Spleen (tissue), 11 donors: ENCODE data around the gene ARID4B. TPM values are rescaled to one million over a fixed set of nuclear protein-coding genes. Genes with fewer than 3 reads are reported as not detected.

ENCODE experiments used
- DNase-seq: peaks from one replicate; pipeline ENCODE4 v3.0.0-alpha.2; 2020
- H3K27ac ChIP-seq, 8 donors: fragments of 200-600 bp; sonication (generic) in 7 of 8; 1 replicate in 4 of 8; 2 replicates in 4 of 8; pipeline versions ENCODE4 v1.5.0 to v1.8.0; 2016 to 2021; ENCODE audit warnings: inconsistent platforms in 4 of 8, mild to moderate bottlenecking in 4 of 8, moderate library complexity in 1 of 8
- H3K27me3 ChIP-seq, 7 donors: fragments of 200-600 bp; sonication (generic) in 6 of 7; replicated peaks in 1 of 7; 1 replicate in 4 of 7; 2 replicates in 3 of 7; pipeline versions ENCODE4 v1.5.0 to v1.8.0; 2016 to 2021; ENCODE audit warnings: inconsistent platforms in 3 of 7, mild to moderate bottlenecking in 1 of 7
- H3K36me3 ChIP-seq, 6 donors: fragments of 200-600 bp; sonication (generic) in 5 of 6; 1 replicate in 4 of 6; 2 replicates in 2 of 6; pipeline versions ENCODE4 v1.5.0 to v1.8.0; 2016 to 2021; ENCODE audit warnings: inconsistent platforms in 2 of 6
- H3K4me1 ChIP-seq, 6 donors: fragments of 200-600 bp; sonication (generic) in 5 of 6; 1 replicate in 3 of 6; 2 replicates in 3 of 6; pipeline versions ENCODE4 v1.5.0 to v1.8.0; 2016 to 2021; ENCODE audit warnings: inconsistent platforms in 3 of 6
- H3K4me3 ChIP-seq, 8 donors: fragments of 200-600 bp; sonication (generic) in 7 of 8; 1 replicate in 4 of 8; 2 replicates in 4 of 8; pipeline versions ENCODE4 v1.5.0 to v1.8.0; 2016 to 2021; ENCODE audit warnings: inconsistent platforms in 4 of 8, mild to moderate bottlenecking in 4 of 8, moderate library complexity in 2 of 8
- H3K9me3 ChIP-seq, 8 donors: fragments of 200-600 bp; sonication (generic) in 7 of 8; 1 replicate in 4 of 8; 2 replicates in 4 of 8; pipeline versions ENCODE4 v1.5.0 to v1.8.0; 2016 to 2021; ENCODE audit warnings: inconsistent platforms in 4 of 8
- CTCF ChIP-seq, 11 experiments: fragments of 200-600 bp in 7 of 11; fragments of 450-650 bp in 4 of 11; sonication (generic) in 4 of 11; IDR thresholded peaks in 8 of 11; conservative IDR thresholded peaks in 3 of 11; 1 replicate in 7 of 11; 2 replicates in 4 of 11; pipeline versions ENCODE4 v1.4.0 to v1.8.0; 2016 to 2021; ENCODE audit warnings: antibody characterized with exemption in 11 of 11, inconsistent platforms in 4 of 11, mild to moderate bottlenecking in 1 of 11
- POLR2A ChIP-seq, 3 donors: fragments of 450-650 bp; IDR thresholded peaks; one replicate each; pipeline ENCODE4 v1.5.1; 2017; ENCODE audit warnings: antibody characterized with exemption in 3 of 3, mild to moderate bottlenecking in 1 of 3
- POLR2AphosphoS5 ChIP-seq, 3 donors: sonication (generic); formaldehyde crosslinking; IDR thresholded peaks; one replicate each; pipeline ENCODE4 v1.5.1; 2017; ENCODE audit warnings: antibody characterized with exemption in 3 of 3
- WGBS, 5 donors: extraction: QIAGEN DNeasy Blood & Tissue Kit in 3 of 5; methylation state at CpG; one replicate each; pipeline versions ENCODE4 v1.1.5 to v1.1.7; 2013 to 2018; 5-methylcytosine and 5-hydroxymethylcytosine counted together
- intact Hi-C: fragments of 100-400 bp; cut with DNase I; formaldehyde crosslinking; loops from one replicate; pipeline ENCODE4 v1.15.0; 2023; ENCODE audit warnings: low total_unique reads
- polyA plus RNA-seq, 3 donors: library from polyadenylated mRNA; stranded (reverse); fragments of 200-250 nt; gene quantifications; one replicate each; pipeline ENCODE4 v1.2.1, GENCODE V29; 2013
- total RNA-seq, 7 donors: library from RNA; depleted of rRNA in 3 of 7; stranded (reverse); fragments of >200 nt in 3 of 7; fragmentation: NEBNext Ultra II Directional in 4 of 7; extraction: Animal tissue kit (Norgen Biotek cat#: 25700) in 4 of 7; gene quantifications; one replicate each; pipeline versions ENCODE4 v1.1.0 to v1.2.1, GENCODE V29; 2016 to 2021
- donor health status: healthy with polysubstance abuse.
- donor health status: DM: no; HTN: no; CAD: no; lungs with moderate emphysema.
- donor health status: DM: no; HTN: no; CAD: no.
- donor health status: Bipolar disorder and iron deficiency.
- donor health status: healthy.
- donor health status: DM: no; HTN: no; CAD: no.
- donor health status: DM: yes; HTN: yes; CAD: no.

Gene ARID4B
- total and polyA plus RNA-seq, 10 donors, result 13.2 to 82.0 (median 65.6) TPM

- no peaks in the 10 kb centered on the region for H3K9me3 ChIP-seq
- H3K27me3 ChIP-seq, result no peaks in the 10 kb centered on the region
- no peak overlapping the region for H3K27ac ChIP-seq
- no peak overlapping the region for H3K4me3 ChIP-seq
- no peaks in the 10 kb centered on the region for H3K4me1 ChIP-seq
- H3K36me3 ChIP-seq, result peaks cover 0 to 95% (median 53%) of the 10 kb centered on the region in 6 donors
- intact Hi-C loops, result no loop called here
- TF ChIP-seq CTCF (IDR thresholded peaks at IDR 0.05 in 8 of 11, conservative IDR thresholded peaks at IDR 0.05 in 3 of 11) (no peak), POLR2AphosphoS5 (IDR thresholded peaks at IDR 0.05) (no peak), POLR2A (IDR thresholded peaks at IDR 0.05) (no peak)
- DNase-seq, result no peak
- WGBS, 5 donors, result 87 to 93% (median 90%) methylated on average over 6 of the region's 6 CpGs
These were observed 114.2 kb downstream of the ARID4B start for GRCh38 chr1:235213752-235214151.

DNA sequence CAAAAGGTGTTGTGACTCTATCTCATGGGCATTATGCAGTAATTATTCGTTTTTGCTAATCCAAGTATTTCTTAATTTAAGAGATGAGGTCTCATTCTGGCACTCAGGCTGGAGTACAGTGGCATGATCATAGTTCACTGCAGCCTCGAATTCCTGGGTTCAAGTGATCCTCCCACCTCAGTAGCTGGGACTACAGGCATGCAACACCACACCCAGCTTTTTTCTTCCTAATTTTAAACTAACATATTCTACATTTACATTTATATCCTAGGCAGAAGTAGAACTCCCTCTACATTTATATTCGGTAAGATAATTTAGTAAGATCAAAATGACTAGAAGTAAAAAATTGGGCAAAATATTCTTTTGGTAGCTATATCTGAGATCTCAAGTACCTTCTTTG is 116.5 kb downstream of the ARID4B start:
- 91 to 98% (median 93%) methylated on average over 3 of the region's 3 CpGs for WGBS, 5 donors
- no peaks in the 10 kb centered on the region for H3K9me3 ChIP-seq
- no peak overlapping the region for H3K4me3 ChIP-seq
- intact Hi-C loops, result no loop called here
- no peaks in the 10 kb centered on the region for H3K27me3 ChIP-seq
- no peak for DNase-seq
- no peak overlapping the region for H3K27ac ChIP-seq
- peaks cover 0 to 8% (median 0%) of the 10 kb centered on the region in 6 donors for H3K4me1 ChIP-seq
- TF ChIP-seq CTCF (IDR thresholded peaks at IDR 0.05 in 8 of 11, conservative IDR thresholded peaks at IDR 0.05 in 3 of 11) (no peak), POLR2AphosphoS5 (IDR thresholded peaks at IDR 0.05) (no peak), POLR2A (IDR thresholded peaks at IDR 0.05) (no peak)
- H3K36me3 ChIP-seq, result peaks cover 0 to 95% (median 56%) of the 10 kb centered on the region in 6 donors

DNA sequence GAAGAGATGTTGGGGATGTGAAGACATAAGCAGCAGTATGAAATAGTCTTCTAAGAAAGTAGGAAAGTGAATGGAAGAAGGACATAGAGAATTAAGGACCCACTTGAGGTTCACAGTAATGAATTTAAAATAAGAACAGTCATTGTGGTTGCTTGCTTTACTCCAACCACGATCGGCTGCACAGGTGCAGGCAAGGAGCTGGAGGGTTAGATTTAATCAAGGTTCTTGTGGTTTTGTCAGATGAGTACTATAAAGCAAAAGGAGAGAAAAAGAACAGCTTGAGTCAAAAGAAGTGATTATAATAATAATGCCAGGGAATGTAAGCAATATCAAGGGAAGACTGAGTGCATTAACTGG is 120.8 kb downstream of the ARID4B start:
- peaks cover 0 to 8% (median 0%) of the 10 kb centered on the region in 6 donors for H3K4me1 ChIP-seq
- 32 to 45% (median 36%) methylated on average over 2 of the region's 2 CpGs for WGBS, 5 donors
- H3K4me3 ChIP-seq, result no peak overlapping the region
- H3K36me3 ChIP-seq, result peaks cover 0 to 91% (median 40%) of the 10 kb centered on the region in 6 donors
- TF ChIP-seq CTCF (IDR thresholded peaks at IDR 0.05 in 8 of 11, conservative IDR thresholded peaks at IDR 0.05 in 3 of 11) (no peak), POLR2AphosphoS5 (IDR thresholded peaks at IDR 0.05) (no peak), POLR2A (IDR thresholded peaks at IDR 0.05) (no peak)
- H3K27ac ChIP-seq, result peak overlapping the region in 1 of 8 donors; percentile 16
- no peaks in the 10 kb centered on the region for H3K27me3 ChIP-seq
- H3K9me3 ChIP-seq, result no peaks in the 10 kb centered on the region
- no peak for DNase-seq
- intact Hi-C loops, result no loop called here

GRCh38 chr1:235206533-235207208 is 121.3 kb downstream of the ARID4B start:
- H3K4me1 ChIP-seq, result peaks cover 0 to 8% (median 0%) of the 10 kb centered on the region in 6 donors
- TF ChIP-seq POLR2AphosphoS5 (IDR thresholded peaks at IDR 0.05) (no peak), POLR2A (IDR thresholded peaks at IDR 0.05) (no peak), CTCF (IDR thresholded peaks at IDR 0.05 in 8 of 11, conservative IDR thresholded peaks at IDR 0.05 in 3 of 11) (no peak)
- DNase-seq, result no peak
- H3K27me3 ChIP-seq, result no peaks in the 10 kb centered on the region
- H3K9me3 ChIP-seq, result no peaks in the 10 kb centered on the region
- H3K27ac ChIP-seq, result peak overlapping the region in 2 of 8 donors; percentile 7 to 16
- intact Hi-C loops, result no loop called here
- WGBS, 5 donors, result 86 to 89% (median 88%) methylated on average over 4 of the region's 4 CpGs
- H3K4me3 ChIP-seq, result no peak overlapping the region
- H3K36me3 ChIP-seq, result peaks cover 0 to 86% (median 37%) of the 10 kb centered on the region in 6 donors
